ENCODE results near the gene DHRS11. TPM values are rescaled to one million over a fixed set of nuclear protein-coding genes. Genes with fewer than 3 reads are reported as not detected.
A peak's percentile ranks its signal among the peaks of the same experiment; 100 is the strongest.

DHRS11 gene
- total RNA-seq, 1 experiment from 2014 or later, result 27.9 TPM

GRCh38 chr17:36613155-36613554 lies 21.5 kb downstream of the DHRS11 start:
- Mint-ChIP-seq H3K27ac (peak overlapping the region in 2 of 3 experiments; percentile 34 to 92; a peak in 3 of 7 replicates), H3K9me3 (peaks cover 0 to 3% of the 10 kb centered on the region in 2 experiments; a peak in 1 of 5 replicates), H3K36me3 (ENCODE audit: insufficient read depth in 1 of 3, low read depth in 3 of 3) (peaks cover 3 to 9% (median 4%) of the 10 kb centered on the region in 3 experiments; a peak in 5 of 7 replicates), H3K4me1 (peaks cover 43 to 55% of the 10 kb centered on the region in 2 experiments), H3K27me3 (ENCODE audit: low read depth) (no peaks in the 10 kb centered on the region), H3K4me3 (peak overlapping the region in 1 of 2 experiments; percentile 60; a peak in 2 of 5 replicates)
- no peak overlapping the region for H2BK5ac ChIP-seq (ENCODE audit: insufficient read length, low read length)
- no peak overlapping the region for H3K9ac ChIP-seq (ENCODE audit: extremely low read depth, insufficient read length, low read length)
- no peak overlapping the region for H3K23ac ChIP-seq (ENCODE audit: insufficient read length, low read depth, low read length)
- H4K5ac ChIP-seq (ENCODE audit: insufficient read length, low read depth, low read length), result no peak overlapping the region
- H3K79me1 ChIP-seq (ENCODE audit: insufficient read depth, low read depth, low read length, poor library complexity, severe bottlenecking), result no peaks in the 10 kb centered on the region
- peaks cover 8% of the 10 kb centered on the region; the same call in 1 of the 2 replicates for H3K4me1 ChIP-seq (ENCODE audit: insufficient read depth, low read length)
- H3K27me3 ChIP-seq (ENCODE audit: insufficient read depth, low read length), result no peaks in the 10 kb centered on the region
- no peak overlapping the region for H2BK12ac ChIP-seq (ENCODE audit: insufficient read length, low read depth, low read length)
- no peak overlapping the region for H3K14ac ChIP-seq (ENCODE audit: insufficient read depth, low read length)
- H3K9me3 ChIP-seq (ENCODE audit: control insufficient read depth, low read depth, low read length), result no peaks in the 10 kb centered on the region
- no peaks in the 10 kb centered on the region for H4K20me1 ChIP-seq (ENCODE audit: control insufficient read depth, insufficient read depth, insufficient read length)
- no peaks in the 10 kb centered on the region for H3K23me2 ChIP-seq (ENCODE audit: insufficient read length, low read depth, low read length, poor library complexity, severe bottlenecking)
- no peak overlapping the region for H4K8ac ChIP-seq (replicated peaks; ENCODE audit: insufficient read length, low read depth, low read length)
- no peak for DNase-seq
- H3K4me2 ChIP-seq (ENCODE audit: insufficient read depth, insufficient read length, low read length), result no peak overlapping the region
- H3K27ac ChIP-seq (ENCODE audit: insufficient read length, low read depth, low read length), result no peak overlapping the region
- no peak overlapping the region for H3K56ac ChIP-seq (ENCODE audit: insufficient read length, low read depth, low read length)
- H2AFZ ChIP-seq (ENCODE audit: low read length), result no peak overlapping the region
- no peak overlapping the region for H3T11ph ChIP-seq (ENCODE audit: low read length)
- H3K4ac ChIP-seq (ENCODE audit: low read depth, low read length), result no peak overlapping the region
- no peak overlapping the region for H3K18ac ChIP-seq (ENCODE audit: insufficient read length, low read depth, low read length)
- H4K91ac ChIP-seq (ENCODE audit: insufficient read length, low read depth, low read length), result no peak overlapping the region
- no peak overlapping the region for H2BK15ac ChIP-seq (ENCODE audit: low read depth, low read length)
- no CpG with 5 or more reads among the region's 4 CpGs for WGBS (ENCODE audit: extremely low coverage, insufficient read length, low lambda C conversion rate)
- no peak overlapping the region for H2BK120ac ChIP-seq (ENCODE audit: low read depth, low read length, poor library complexity, severe bottlenecking)
- H2AK5ac ChIP-seq (ENCODE audit: insufficient read length, low read length), result no peak overlapping the region
- H3K79me2 ChIP-seq (ENCODE audit: insufficient read depth, low read length), result no peaks in the 10 kb centered on the region
- H2BK20ac ChIP-seq (ENCODE audit: low read depth, low read length, poor library complexity, severe bottlenecking), result no peak overlapping the region
- no peak for TF ChIP-seq CTCF (conservative IDR thresholded peaks at IDR 0.05)

Data from H9 (cell line).